IgD-negative memory B cell (primary cell): ENCODE measurements around the gene F13A1. TPM values are rescaled to one million over a fixed set of nuclear protein-coding genes. Genes with fewer than 3 reads are reported as not detected.
A peak's percentile ranks its signal among the peaks of the same experiment; 100 is the strongest.

Experiments used
- H3K27ac Mint-ChIP-seq, 3 donors: one replicate each; pipeline ENCODE4 v1.8.0; 2020 to 2022; ENCODE audit warnings: mild to moderate bottlenecking in 3 of 3, mixed read lengths in 3 of 3, moderate library complexity in 1 of 3
- H3K27me3 Mint-ChIP-seq: one replicate; pipeline ENCODE4 v1.8.0; 2021; ENCODE audit warnings: mixed read lengths
- H3K36me3 Mint-ChIP-seq: one replicate; pipeline ENCODE4 v1.8.0; 2020; ENCODE audit warnings: mild to moderate bottlenecking, mixed read lengths
- H3K4me1 Mint-ChIP-seq, 3 donors: one replicate each; pipeline ENCODE4 v1.8.0; 2020 to 2022; ENCODE audit warnings: mixed read lengths in 3 of 3, mild to moderate bottlenecking in 1 of 3
- H3K4me3 Mint-ChIP-seq, 4 donors: one replicate each; pipeline ENCODE4 v1.8.0; 2020 to 2022; ENCODE audit warnings: mild to moderate bottlenecking in 4 of 4, mixed read lengths in 4 of 4, moderate library complexity in 3 of 4
- H3K9me3 Mint-ChIP-seq, 3 donors: one replicate each; pipeline ENCODE4 v1.8.0; 2020 to 2021; ENCODE audit warnings: mixed read lengths in 3 of 3, mild to moderate bottlenecking in 1 of 3
- polyA plus RNA-seq: library from polyadenylated mRNA; unstranded; fragments of 300-500 nt; fragmentation: Illumina TruSeq; gene quantifications from one replicate; pipeline ENCODE4 v1.2.3, GENCODE V29; 2021

F13A1 gene
- polyA plus RNA-seq, 1 donor from 2014 or later = 3.7 TPM

DNA sequence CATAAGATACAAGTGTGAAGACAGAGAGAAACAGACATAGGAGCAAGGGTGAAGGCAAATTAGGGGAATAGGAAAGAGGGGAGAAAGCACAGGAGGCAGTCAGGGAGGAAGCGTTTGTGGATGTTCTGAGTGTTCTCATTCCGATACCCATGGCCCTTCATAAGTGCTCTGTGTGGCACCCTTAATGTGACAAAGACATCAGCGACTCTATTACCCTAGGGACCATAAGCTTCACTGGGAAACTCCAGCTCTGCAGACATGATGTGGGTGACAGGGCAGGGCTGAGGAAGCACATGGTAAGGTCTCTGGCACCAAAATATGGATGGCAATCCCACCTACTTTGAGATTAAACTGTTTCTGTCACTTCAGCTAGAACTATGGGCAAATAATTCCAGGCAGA lies 33.0 kb downstream of the F13A1 start:
- Mint-ChIP-seq H3K9me3 (peaks cover 0 to 2% (median 0%) of the 10 kb centered on the region in 3 donors), H3K36me3 (no peaks in the 10 kb centered on the region), H3K27me3 (peaks cover 9% of the 10 kb centered on the region), H3K4me1 (peaks cover 0 to 1% (median 0%) of the 10 kb centered on the region in 3 donors), H3K27ac (no peak overlapping the region), H3K4me3 (no peak overlapping the region)

GRCh38 chr6:6285679-6286078 lies 34.8 kb downstream of the F13A1 start:
- Mint-ChIP-seq H3K36me3 (no peaks in the 10 kb centered on the region), H3K27ac (no peak overlapping the region), H3K9me3 (no peaks in the 10 kb centered on the region), H3K4me3 (no peak overlapping the region), H3K4me1 (peaks cover 0 to 1% (median 0%) of the 10 kb centered on the region in 3 donors), H3K27me3 (peaks cover 3% of the 10 kb centered on the region)

DNA sequence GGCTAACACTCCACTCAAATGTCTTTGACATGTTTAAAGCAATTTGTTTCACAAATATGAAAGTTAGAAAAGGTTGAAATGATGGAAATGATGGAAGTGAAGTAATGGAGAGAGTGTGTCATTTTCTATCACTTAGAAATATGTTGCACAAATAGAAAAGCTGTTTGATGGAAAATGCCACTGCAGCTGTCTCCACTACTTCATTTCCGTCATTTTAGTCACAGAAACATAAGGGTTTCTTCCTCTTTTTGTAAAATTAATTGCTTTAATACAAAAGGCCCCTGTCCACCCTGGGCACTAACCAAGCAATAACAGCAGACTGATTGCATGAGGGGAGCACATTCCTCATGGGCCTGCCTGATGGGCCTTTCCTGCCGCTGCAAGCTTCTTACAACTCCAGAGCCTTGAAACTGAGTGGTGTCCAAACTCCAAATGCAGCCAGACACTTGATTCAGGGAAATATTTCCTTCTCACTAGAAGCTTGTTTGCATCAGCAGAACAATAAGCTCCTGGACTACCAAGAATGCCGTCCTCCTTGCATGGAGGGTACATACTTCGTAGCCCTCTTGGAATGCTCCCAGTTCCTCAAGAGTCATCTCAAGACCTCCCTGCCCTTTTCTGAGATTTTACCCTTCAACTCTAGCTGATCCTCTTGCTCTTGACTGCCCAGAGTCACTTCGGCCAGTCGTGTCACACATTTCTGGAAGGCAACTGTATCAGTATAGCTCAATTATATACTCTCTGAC lies 36.1 kb downstream of the F13A1 start:
- H3K9me3 Mint-ChIP-seq = no peaks in the 10 kb centered on the region
- H3K36me3 Mint-ChIP-seq = no peaks in the 10 kb centered on the region
- H3K27me3 Mint-ChIP-seq = peaks cover 2% of the 10 kb centered on the region
- H3K4me3 Mint-ChIP-seq = no peak overlapping the region
- H3K4me1 Mint-ChIP-seq = peaks cover 0 to 1% (median 0%) of the 10 kb centered on the region in 3 donors
- H3K27ac Mint-ChIP-seq = no peak overlapping the region

DNA sequence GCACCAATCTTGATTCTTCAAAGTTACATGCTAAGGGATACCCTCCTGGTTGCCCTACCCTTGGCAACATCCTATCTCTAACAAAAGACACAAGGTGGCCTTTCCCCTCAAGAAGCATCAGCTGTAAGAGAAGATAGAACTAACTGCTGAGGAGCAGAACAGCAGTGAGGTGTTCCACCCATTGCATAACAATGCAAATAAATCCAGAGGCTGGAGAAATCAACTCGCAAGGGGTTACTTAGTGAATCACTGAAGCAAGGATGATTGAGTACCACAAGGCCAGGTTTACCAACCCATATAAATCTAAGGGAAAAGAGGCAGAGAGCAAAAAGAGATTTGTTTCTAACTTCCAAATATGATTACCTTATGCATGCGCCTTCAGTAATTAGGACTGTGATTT lies 36.7 kb downstream of the F13A1 start:
- Mint-ChIP-seq H3K9me3 (no peaks in the 10 kb centered on the region), H3K27me3 (peaks cover 2% of the 10 kb centered on the region), H3K27ac (no peak overlapping the region), H3K36me3 (no peaks in the 10 kb centered on the region), H3K4me1 (peaks cover 0 to 1% (median 0%) of the 10 kb centered on the region in 3 donors), H3K4me3 (no peak overlapping the region)

- Mint-ChIP-seq H3K4me1 (peaks cover 0 to 1% (median 0%) of the 10 kb centered on the region in 3 donors), H3K4me3 (no peak overlapping the region), H3K27me3 (peaks cover 3% of the 10 kb centered on the region), H3K36me3 (no peaks in the 10 kb centered on the region), H3K9me3 (no peaks in the 10 kb centered on the region), H3K27ac (no peak overlapping the region)
These were observed 37.7 kb downstream of the F13A1 start for GRCh38 chr6:6282716-6283115.

DNA sequence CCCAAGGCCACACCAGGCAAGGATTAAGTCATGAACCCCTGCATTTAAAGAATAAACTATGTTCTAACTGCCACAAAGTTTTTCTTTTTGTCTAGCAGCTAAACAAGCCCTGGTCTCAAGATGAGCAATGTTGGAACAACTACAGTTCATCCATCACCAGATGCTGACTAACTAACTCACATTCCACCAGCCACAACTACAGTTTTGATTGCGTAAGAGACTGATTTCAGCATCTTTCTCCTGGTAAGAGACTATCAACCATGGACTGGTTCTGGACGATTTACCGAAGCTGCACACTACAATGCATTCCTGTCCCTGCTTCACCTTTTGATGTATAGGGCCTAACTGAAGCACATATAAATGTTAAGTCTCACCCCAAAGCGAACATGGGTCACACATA lies 43.0 kb downstream of the F13A1 start:
- no peaks in the 10 kb centered on the region for H3K4me1 Mint-ChIP-seq
- no peak overlapping the region for H3K4me3 Mint-ChIP-seq
- H3K9me3 Mint-ChIP-seq = peaks cover 0 to 2% (median 0%) of the 10 kb centered on the region in 3 donors
- H3K27me3 Mint-ChIP-seq = peaks cover 12% of the 10 kb centered on the region
- H3K36me3 Mint-ChIP-seq = no peaks in the 10 kb centered on the region
- peak overlapping the region in 1 of 3 donors; percentile 21 for H3K27ac Mint-ChIP-seq

DNA sequence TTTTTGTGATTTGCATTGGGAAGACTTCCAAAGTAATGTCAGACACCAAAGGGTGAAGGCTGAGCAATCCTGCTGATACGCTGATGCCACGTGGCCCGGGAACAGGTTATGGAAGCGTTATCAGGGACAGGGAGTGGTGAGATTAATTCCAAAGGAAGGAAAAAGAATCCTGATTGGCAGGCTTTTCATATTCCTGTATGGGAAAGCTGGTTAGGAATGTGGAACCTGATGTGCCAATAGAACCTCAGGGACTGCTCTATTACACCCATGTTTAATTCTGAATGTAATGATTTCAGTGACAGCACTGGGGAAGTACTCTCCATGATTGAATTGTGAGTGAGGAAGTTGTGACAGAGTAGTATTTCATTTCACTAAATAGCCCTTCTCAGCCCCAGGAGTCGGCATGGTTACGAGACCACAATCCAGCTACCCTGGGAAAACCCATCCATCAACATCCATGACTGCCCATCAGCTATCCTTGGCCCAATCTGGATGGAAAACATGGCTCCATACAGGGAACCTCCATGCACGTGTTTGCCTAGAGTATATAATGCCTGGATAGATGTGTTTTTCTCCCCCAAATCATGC lies 49.4 kb downstream of the F13A1 start:
- Mint-ChIP-seq H3K27me3 (peaks cover 30% of the 10 kb centered on the region), H3K4me3 (no peak overlapping the region), H3K9me3 (peaks cover 2 to 8% (median 5%) of the 10 kb centered on the region in 3 donors), H3K27ac (no peak overlapping the region), H3K4me1 (no peaks in the 10 kb centered on the region), H3K36me3 (no peaks in the 10 kb centered on the region)

DNA sequence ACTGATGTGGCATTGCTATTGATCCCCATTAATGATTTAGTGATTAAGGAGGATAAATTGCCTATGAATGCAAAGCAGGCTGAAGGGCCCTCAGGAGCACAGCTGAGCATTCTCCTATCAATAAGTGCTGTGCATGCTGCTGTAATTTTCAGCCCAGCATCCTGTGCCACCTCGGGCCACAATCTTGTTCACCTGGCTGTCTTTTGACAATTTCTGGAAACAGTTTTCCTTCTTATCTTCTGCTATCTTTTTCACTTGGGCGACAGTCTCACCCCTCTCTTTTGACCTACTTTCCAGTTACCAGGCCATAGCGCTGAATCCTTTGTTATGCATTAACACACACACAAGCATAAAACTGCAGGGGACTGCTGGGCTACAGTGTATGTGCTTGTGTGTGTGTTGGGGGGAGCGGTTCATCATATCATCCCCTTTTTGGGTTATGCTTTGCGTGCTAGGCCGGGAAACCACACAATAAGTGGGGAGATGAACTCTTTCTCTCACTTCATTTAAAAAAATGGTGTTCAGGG lies 60.2 kb downstream of the F13A1 start:
- Mint-ChIP-seq H3K4me1 (no peaks in the 10 kb centered on the region), H3K4me3 (no peak overlapping the region), H3K36me3 (no peaks in the 10 kb centered on the region)

GRCh38 chr6:6256886-6257285 lies 63.6 kb downstream of the F13A1 start:
- H3K4me3 Mint-ChIP-seq = no peak overlapping the region
- H3K27ac Mint-ChIP-seq = no peak overlapping the region
- no peaks in the 10 kb centered on the region for H3K9me3 Mint-ChIP-seq
- H3K27me3 Mint-ChIP-seq = peaks cover 5% of the 10 kb centered on the region
- no peaks in the 10 kb centered on the region for H3K4me1 Mint-ChIP-seq
- no peaks in the 10 kb centered on the region for H3K36me3 Mint-ChIP-seq

More for the DNA sequence above, 60.2 kb downstream of the F13A1 start:
- peaks cover 5% of the 10 kb centered on the region for H3K27me3 Mint-ChIP-seq
- H3K9me3 Mint-ChIP-seq = no peaks in the 10 kb centered on the region
- H3K27ac Mint-ChIP-seq = no peak overlapping the region

DNA sequence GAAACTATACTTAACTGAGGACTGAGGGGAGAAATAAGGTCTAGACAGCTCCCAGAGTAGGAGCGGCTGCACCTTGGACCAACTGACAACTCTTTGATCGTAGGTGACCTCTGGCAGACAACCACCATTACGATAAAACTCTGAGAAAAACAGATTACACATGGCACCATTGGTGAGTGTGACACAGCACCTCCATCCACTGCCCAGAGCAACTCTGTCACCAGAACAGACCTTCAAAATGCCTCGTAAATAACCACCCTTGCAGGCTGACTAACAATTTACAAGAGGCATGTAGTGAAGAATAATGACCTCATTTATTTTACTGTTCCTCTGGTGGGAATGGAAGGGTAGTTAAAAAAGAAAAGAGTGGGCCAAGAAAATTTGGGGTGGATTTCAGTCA lies 64.2 kb downstream of the F13A1 start:
- no peak overlapping the region for H3K4me3 Mint-ChIP-seq
- H3K36me3 Mint-ChIP-seq = no peaks in the 10 kb centered on the region
- no peaks in the 10 kb centered on the region for H3K9me3 Mint-ChIP-seq
- no peak overlapping the region for H3K27ac Mint-ChIP-seq
- H3K27me3 Mint-ChIP-seq = peaks cover 5% of the 10 kb centered on the region
- H3K4me1 Mint-ChIP-seq = no peaks in the 10 kb centered on the region

- Mint-ChIP-seq H3K4me1 (no peaks in the 10 kb centered on the region), H3K4me3 (no peak overlapping the region), H3K9me3 (no peaks in the 10 kb centered on the region), H3K27ac (no peak overlapping the region), H3K27me3 (peaks cover 27% of the 10 kb centered on the region), H3K36me3 (no peaks in the 10 kb centered on the region)
These were observed 68.7 kb downstream of the F13A1 start for GRCh38 chr6:6251555-6252280.

- Mint-ChIP-seq H3K4me3 (no peak overlapping the region), H3K4me1 (no peaks in the 10 kb centered on the region), H3K36me3 (no peaks in the 10 kb centered on the region), H3K27me3 (peaks cover 27% of the 10 kb centered on the region), H3K27ac (no peak overlapping the region), H3K9me3 (no peaks in the 10 kb centered on the region)
These were observed 71.8 kb downstream of the F13A1 start for GRCh38 chr6:6248651-6249050.

DNA sequence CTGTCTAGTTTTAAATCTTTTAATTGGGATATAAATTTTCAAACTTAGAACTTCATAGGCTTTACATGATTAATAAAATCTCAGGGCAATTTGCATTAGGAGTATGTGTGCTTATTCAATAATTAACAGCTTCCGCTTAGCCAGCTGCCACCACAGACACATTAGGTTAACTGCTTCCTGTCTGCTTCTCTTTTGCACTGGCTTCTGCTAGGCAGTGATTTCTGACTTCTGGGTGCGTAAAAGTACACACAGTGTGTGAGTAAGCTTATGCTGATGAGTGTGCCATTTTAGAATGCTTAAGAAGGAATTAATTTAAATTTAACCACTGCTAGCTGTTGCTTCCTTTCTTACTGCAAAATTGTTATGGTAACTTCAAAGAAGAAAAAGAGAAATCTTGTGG lies 73.9 kb downstream of the F13A1 start:
- H3K27ac Mint-ChIP-seq = no peak overlapping the region

DNA sequence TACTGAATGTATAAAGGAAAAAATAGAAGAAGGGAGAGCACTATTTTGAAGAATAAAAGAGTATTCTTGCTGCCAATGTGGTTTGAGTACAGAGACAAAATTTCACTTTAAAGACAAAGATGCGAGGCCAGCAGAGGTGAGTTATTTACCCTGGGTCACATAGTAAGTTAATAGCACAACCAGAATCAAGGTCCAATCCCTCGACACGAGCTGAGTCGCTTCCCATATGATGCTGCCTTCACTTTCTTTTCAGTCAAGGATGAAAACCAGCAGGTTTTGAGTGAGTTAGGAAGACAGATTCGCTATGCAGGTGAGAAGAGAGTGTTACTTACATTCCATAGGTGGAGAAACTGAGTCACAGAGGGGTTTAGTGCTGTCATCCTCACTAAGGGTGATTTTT lies 75.8 kb downstream of the F13A1 start:
- Mint-ChIP-seq H3K9me3 (peaks cover 0 to 2% (median 2%) of the 10 kb centered on the region in 3 donors), H3K27me3 (peaks cover 20% of the 10 kb centered on the region), H3K36me3 (no peaks in the 10 kb centered on the region), H3K4me1 (no peaks in the 10 kb centered on the region), H3K4me3 (no peak overlapping the region), H3K27ac (no peak overlapping the region)

More for the DNA sequence above, 73.9 kb downstream of the F13A1 start:
- Mint-ChIP-seq H3K4me3 (no peak overlapping the region), H3K27me3 (peaks cover 27% of the 10 kb centered on the region), H3K4me1 (no peaks in the 10 kb centered on the region), H3K36me3 (no peaks in the 10 kb centered on the region), H3K9me3 (peaks cover 0 to 2% (median 2%) of the 10 kb centered on the region in 3 donors)

GRCh38 chr6:6243846-6244245 lies 76.6 kb downstream of the F13A1 start:
- Mint-ChIP-seq H3K4me3 (no peak overlapping the region), H3K36me3 (no peaks in the 10 kb centered on the region), H3K27ac (no peak overlapping the region), H3K9me3 (peaks cover 0 to 2% (median 2%) of the 10 kb centered on the region in 3 donors), H3K4me1 (no peaks in the 10 kb centered on the region), H3K27me3 (peaks cover 21% of the 10 kb centered on the region)
